Muscle of leg (tissue), 11 donors: Measurements from ENCODE around the gene TMEM154. TPM values are rescaled to one million over a fixed set of nuclear protein-coding genes. Genes with fewer than 3 reads are reported as not detected.

Source experiments
- DNase-seq: peaks from one replicate; pipeline ENCODE4 v3.0.0; 2013
- H3K27ac ChIP-seq: one replicate; pipeline ENCODE4 v1.5.1; 2013; ENCODE audit warnings: mild to moderate bottlenecking, low read length, control low read depth
- H3K27me3 ChIP-seq: one replicate; pipeline ENCODE4 v1.6.1; 2013; ENCODE audit warnings: low read length; ENCODE audit not compliant: control insufficient read depth, insufficient read depth
- H3K36me3 ChIP-seq: one replicate; pipeline ENCODE4 v1.6.1; 2013; ENCODE audit warnings: low read length; ENCODE audit not compliant: control insufficient read depth, insufficient read depth
- H3K4me1 ChIP-seq: one replicate; pipeline ENCODE4 v1.6.1; 2013; ENCODE audit warnings: low read length; ENCODE audit not compliant: control insufficient read depth, insufficient read depth
- H3K4me3 ChIP-seq: one replicate; pipeline ENCODE4 v1.5.1; 2013; ENCODE audit warnings: low read length, control low read depth
- H3K9me3 ChIP-seq: replicated peaks from 2 replicates; pipeline ENCODE4 v1.6.1; 2013; ENCODE audit warnings: low read depth, low read length; ENCODE audit not compliant: control insufficient read depth
- WGBS: methylation state at CpG from one replicate; pipeline ENCODE4 v1.1.5; 2013; ENCODE audit warnings: missing lambda C conversion rate; ENCODE audit not compliant: insufficient coverage; 5-methylcytosine and 5-hydroxymethylcytosine counted together
- polyA plus RNA-seq, 8 donors: library from polyadenylated mRNA; unstranded; fragments of 120-200 nt; gene quantifications; one replicate each; pipeline versions ENCODE4 v1.2.1 to v1.2.3, GENCODE V29; 2013; ENCODE audit warnings: inconsistent platforms in 1 of 8, low replicate concordance in 1 of 8; ENCODE audit not compliant: insufficient read length in 8 of 8, insufficient read depth in 1 of 8
- total RNA-seq: library from RNA; stranded (reverse); fragments of 120-200 nt; gene quantifications from one replicate; pipeline ENCODE4 v1.2.4, GENCODE V29; 2013

TMEM154 gene
- total and polyA plus RNA-seq, 9 donors = 0.15 to 1.9 (median 0.79) TPM

DNA sequence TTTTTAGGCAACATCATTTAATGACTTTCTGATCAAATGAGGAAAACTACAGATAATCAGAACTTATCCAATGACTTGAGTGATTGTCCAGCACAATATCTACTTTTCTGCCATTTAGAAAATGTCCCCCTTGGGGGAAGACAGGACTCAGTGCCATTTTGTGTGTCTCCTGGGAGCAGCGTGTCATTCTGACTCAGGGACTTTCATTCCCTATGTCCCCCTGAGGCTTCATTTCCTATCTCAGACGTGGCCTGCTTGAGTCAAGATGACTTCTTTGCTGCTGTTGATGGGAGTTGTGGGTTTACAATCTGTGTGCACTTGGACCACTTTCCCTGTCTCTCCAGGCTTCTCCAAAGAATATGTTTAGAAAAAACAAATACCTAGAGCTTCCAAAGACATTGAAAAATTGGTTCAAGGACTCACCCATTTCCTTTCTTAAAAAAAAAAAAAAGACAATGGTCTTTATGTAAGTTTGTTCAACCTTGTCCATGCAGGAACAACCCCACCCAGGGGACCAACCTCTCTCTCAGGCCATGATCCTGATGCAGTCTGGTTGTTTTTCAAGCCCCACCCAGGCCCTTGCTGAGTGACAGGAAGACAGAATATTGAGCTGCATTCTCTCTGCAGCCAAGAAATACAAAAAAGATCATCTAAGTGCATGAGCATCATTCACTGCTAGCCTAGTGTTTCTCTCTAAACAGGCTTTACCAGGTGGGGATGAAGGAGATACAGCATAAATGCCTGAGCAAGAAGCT is 34.3 kb upstream of the TMEM154 start:
- H3K4me1 ChIP-seq = no peaks in the 10 kb centered on the region
- H3K9me3 ChIP-seq = no peaks in the 10 kb centered on the region
- no peak overlapping the region for H3K4me3 ChIP-seq
- no peak overlapping the region for H3K27ac ChIP-seq
- WGBS = no CpG with 5 or more reads among the region's 2 CpGs
- DNase-seq = no peak
- no peaks in the 10 kb centered on the region for H3K36me3 ChIP-seq
- H3K27me3 ChIP-seq = no peaks in the 10 kb centered on the region

DNA sequence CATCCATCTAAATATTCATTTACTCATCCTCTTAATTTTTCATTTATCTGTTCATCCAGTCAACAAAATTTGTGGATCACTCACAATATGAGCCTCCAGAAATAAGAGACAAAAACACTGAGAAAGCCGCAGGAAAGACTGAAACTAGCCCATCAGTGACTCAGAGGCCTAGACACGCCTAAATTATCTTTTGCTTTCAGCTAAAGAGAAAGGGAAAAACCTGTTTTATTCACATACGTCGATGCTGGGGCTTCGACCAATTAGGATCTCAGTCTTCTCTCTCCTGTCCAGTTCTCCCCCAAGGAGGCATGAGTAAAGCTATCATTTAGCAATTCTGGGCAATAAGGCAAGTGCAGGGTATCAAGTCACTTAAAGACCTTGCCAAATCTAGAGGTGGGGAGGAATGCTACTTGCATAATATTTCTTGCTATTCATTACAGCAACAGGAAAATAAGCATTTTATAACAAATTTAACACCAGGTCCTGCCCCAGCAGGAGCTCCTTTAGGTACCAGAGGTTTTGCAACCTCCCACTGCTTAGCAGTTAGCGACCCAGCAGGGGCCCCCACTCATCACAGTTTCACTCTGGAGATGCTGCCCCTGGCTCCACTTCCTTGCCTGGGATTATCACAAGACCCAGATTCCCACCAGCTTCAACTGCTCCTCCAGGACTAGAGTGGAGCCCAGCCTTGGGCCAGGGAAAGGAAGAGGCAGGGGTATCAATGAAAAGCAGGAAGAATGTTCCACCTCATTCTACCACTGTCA is 30.1 kb upstream of the TMEM154 start:
- no peak overlapping the region for H3K27ac ChIP-seq
- no peaks in the 10 kb centered on the region for H3K4me1 ChIP-seq
- no peaks in the 10 kb centered on the region for H3K36me3 ChIP-seq
- no peak for DNase-seq
- H3K4me3 ChIP-seq = no peak overlapping the region
- WGBS = 83% methylated on average over 3 of the region's 6 CpGs
- H3K9me3 ChIP-seq = no peaks in the 10 kb centered on the region
- no peaks in the 10 kb centered on the region for H3K27me3 ChIP-seq

DNA sequence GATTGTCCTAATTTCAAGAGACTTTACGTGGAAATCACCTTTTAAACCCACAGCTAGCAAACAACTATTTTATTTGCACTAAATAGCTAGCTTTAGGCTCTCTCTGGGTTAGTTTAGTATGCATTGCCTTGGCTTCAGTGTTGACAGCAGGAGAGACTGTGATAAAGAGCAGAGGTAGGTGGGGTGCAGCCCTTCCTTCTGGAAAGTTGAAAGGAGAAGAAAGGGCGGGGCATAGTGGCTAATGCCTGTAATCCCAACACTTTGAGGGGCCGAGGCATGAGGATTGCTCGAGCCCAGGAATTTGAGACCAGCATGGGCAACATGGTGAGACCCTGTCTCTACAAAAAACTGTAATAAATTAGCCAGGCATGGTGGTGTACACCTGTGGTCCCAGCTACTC is 29.0 kb upstream of the TMEM154 start:
- no peaks in the 10 kb centered on the region for H3K9me3 ChIP-seq
- no peak overlapping the region for H3K27ac ChIP-seq
- WGBS = 44% methylated on average over 2 of the region's 4 CpGs
- H3K4me3 ChIP-seq = no peak overlapping the region
- no peaks in the 10 kb centered on the region for H3K27me3 ChIP-seq
- no peaks in the 10 kb centered on the region for H3K4me1 ChIP-seq
- no peaks in the 10 kb centered on the region for H3K36me3 ChIP-seq
- DNase-seq = no peak

DNA sequence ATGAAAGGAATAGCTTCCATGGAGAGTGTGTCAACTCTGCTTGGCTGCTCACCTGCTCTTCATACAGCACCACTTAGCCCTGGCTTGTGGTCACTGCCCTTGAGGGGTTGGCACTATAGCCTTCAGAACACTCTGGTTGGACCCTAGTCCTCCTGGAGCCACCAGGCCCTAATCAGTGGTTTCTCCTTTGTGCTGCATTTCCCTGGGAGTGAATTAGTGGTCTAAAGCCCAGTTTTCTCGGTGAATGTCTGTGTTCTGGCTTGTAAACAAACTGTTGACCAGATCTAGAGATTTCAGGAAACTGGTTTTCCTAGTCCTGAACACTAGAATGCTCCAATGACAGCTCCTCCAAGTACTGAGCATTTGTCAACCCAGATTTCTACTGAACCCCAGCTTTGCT is 28.6 kb upstream of the TMEM154 start:
- no peak for DNase-seq
- H3K4me1 ChIP-seq = no peaks in the 10 kb centered on the region
- no peaks in the 10 kb centered on the region for H3K36me3 ChIP-seq
- no CpG with 5 or more reads among the region's 1 CpG for WGBS
- H3K27ac ChIP-seq = no peak overlapping the region
- H3K4me3 ChIP-seq = no peak overlapping the region
- no peaks in the 10 kb centered on the region for H3K9me3 ChIP-seq
- H3K27me3 ChIP-seq = no peaks in the 10 kb centered on the region

DNA sequence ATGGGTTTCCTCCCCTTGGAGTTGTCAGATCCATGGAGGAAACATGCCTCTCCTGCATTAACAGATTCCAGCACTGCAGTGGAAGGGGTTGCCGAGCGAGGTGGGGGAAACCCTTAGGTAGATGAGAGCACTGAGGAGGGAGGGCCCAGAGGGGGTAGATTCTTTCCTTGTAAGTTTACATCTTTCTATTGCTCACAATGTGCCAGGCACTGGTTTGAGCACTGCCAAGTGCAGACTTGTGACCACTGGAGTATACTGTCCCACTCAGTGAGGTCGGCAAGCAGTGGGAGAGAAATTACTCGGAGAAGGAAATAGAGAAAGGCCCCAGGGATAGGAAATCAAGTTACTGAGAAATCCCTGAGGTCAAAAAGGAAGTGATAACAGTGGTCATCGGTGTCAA is 27.8 kb upstream of the TMEM154 start:
- no peaks in the 10 kb centered on the region for H3K27me3 ChIP-seq
- H3K4me1 ChIP-seq = no peaks in the 10 kb centered on the region
- H3K27ac ChIP-seq = no peak overlapping the region
- DNase-seq = no peak
- WGBS = 62% methylated on average over 3 of the region's 5 CpGs
- H3K36me3 ChIP-seq = no peaks in the 10 kb centered on the region
- no peak overlapping the region for H3K4me3 ChIP-seq
- H3K9me3 ChIP-seq = no peaks in the 10 kb centered on the region

DNA sequence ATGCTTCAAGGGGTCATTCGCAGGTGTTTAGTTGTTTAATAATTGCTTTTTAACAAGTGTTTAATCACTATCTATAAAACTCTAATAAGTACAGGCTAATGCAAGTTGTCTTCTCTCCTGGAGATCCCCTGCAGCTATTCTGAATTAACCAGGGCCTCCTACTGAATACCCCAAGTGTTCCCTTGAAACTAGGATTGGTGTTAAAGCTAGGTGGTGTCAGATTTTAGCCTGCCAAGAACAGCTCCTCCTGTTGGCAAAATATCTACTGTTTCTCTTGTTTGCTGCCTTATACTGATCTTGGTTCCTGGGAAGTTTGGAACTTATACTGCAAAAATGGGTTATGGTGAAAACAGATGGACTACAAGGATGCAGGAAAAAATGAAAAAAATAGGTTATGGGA is 26.1 kb upstream of the TMEM154 start:
- no peaks in the 10 kb centered on the region for H3K4me1 ChIP-seq
- WGBS = no CpG with 5 or more reads among the region's 1 CpG
- peak; percentile 45 for DNase-seq

DNA sequence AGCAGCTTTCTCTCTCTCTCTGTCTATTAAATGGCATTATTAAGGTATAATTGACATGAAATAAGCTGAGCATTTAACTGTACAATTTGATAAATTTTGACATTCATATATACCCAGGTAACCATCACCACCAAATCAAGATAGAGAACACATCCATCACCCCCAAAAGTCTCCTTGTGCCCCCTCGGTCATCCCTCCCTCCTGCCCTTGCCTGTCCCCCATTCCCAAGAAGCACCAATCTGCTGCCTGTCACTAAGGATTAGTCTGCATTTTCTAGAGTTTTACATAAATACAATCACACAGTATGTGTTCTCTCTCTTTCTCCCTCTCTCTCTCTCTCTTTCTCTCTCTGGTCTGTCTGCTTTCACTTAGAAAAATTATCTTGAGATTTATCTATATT is 25.0 kb upstream of the TMEM154 start:
- no peak overlapping the region for H3K4me3 ChIP-seq
- peaks cover 5% of the 10 kb centered on the region for H3K4me1 ChIP-seq
- 100% methylated on average over 1 of the region's 1 CpG for WGBS
- H3K27me3 ChIP-seq = no peaks in the 10 kb centered on the region
- no peak overlapping the region for H3K27ac ChIP-seq
- no peak for DNase-seq
- H3K36me3 ChIP-seq = no peaks in the 10 kb centered on the region
- no peaks in the 10 kb centered on the region for H3K9me3 ChIP-seq

More for the DNA sequence above, 26.1 kb upstream of the TMEM154 start:
- H3K4me3 ChIP-seq = no peak overlapping the region
- H3K36me3 ChIP-seq = no peaks in the 10 kb centered on the region
- H3K27me3 ChIP-seq = no peaks in the 10 kb centered on the region
- no peaks in the 10 kb centered on the region for H3K9me3 ChIP-seq
- H3K27ac ChIP-seq = no peak overlapping the region

DNA sequence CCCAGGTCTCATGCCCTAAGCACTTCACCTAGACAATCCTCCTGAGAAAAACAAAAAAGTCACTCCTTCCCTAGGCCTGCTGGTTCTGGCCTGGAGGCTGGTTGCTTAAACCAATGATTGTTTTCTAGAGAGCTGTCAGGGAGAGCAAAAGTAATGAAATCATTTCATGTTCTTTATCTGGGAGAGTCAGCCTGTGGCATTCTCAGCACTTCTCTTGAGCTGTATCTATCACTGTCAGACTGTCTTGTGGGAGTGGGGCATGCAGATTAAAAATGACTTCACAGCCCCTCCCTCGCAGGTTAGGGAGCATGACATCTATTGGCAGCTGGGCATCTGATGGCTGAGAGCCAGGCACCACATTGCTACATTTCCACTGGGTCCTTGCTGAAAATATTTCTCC is 20.4 kb upstream of the TMEM154 start:
- Histone ChIP-seq H3K27me3 (no peaks in the 10 kb centered on the region), H3K9me3 (no peaks in the 10 kb centered on the region), H3K4me3 (no peak overlapping the region), H3K27ac (no peak overlapping the region), H3K36me3 (no peaks in the 10 kb centered on the region), H3K4me1 (peaks cover 5% of the 10 kb centered on the region)
- no peak for DNase-seq
- 67% methylated on average over 1 of the region's 1 CpG for WGBS

DNA sequence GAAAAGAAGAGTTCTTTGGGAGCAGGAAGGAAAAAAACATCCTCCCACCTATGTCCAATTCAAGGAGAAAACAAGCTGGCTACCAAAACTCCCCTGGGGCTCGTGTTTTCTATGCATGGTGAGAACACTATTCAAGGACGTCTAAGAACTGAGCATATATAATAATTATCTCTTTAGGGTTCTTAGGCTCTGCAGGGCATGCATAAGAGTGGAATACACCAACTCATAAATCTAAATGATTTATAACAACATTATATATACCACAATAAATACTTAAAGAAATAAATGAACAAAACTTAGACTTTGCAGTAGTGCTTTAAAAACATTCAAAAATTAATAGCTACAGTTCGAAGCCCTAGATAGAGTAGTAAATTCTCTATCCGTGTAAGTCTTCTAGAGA is 19.5 kb upstream of the TMEM154 start:
- H3K4me3 ChIP-seq = no peak overlapping the region
- WGBS = 83% methylated on average over 1 of the region's 4 CpGs
- no peak overlapping the region for H3K27ac ChIP-seq
- no peaks in the 10 kb centered on the region for H3K36me3 ChIP-seq
- DNase-seq = no peak
- H3K9me3 ChIP-seq = no peaks in the 10 kb centered on the region
- H3K27me3 ChIP-seq = no peaks in the 10 kb centered on the region
- H3K4me1 ChIP-seq = peaks cover 5% of the 10 kb centered on the region

DNA sequence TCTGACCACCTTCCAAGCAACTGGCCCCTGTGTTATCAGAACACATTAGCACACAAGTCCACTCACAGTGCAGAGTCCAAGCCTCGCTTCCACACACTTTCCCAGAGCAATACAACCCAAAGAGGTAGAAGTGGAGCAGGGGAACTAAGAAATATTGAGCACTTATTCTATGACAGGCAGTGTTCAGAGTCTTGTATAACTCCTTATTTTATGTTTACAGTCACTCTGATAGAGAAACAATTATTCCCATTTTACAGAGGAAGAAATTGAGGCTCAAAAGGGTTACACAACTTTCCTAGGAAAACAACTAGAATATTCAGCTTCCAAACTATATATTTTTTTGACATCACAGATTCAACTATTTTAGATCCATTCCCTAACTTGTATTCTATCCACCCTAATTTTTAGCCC is 18.3 kb upstream of the TMEM154 start:
- DNase-seq = no peak
- no CpG with 5 or more reads among the region's 1 CpG for WGBS
- no peaks in the 10 kb centered on the region for H3K27me3 ChIP-seq
- H3K27ac ChIP-seq = no peak overlapping the region
- H3K36me3 ChIP-seq = no peaks in the 10 kb centered on the region
- no peaks in the 10 kb centered on the region for H3K9me3 ChIP-seq
- H3K4me1 ChIP-seq = peaks cover 5% of the 10 kb centered on the region
- no peak overlapping the region for H3K4me3 ChIP-seq
